Medulla oblongata (tissue), 1 donor: Measurements from ENCODE around the gene PLA2G2F.
"Not testable (repeated sequence)": the region's sequence is repeated elsewhere in the genome, so short reads cannot be mapped to it uniquely, and the experiment has no call there.

ENCODE experiments used
- DNase-seq: peaks from one replicate; pipeline ENCODE4 v3.0.0-alpha.2; 2015; ENCODE audit errors: extremely low spot score

PLA2G2F gene

DNA sequence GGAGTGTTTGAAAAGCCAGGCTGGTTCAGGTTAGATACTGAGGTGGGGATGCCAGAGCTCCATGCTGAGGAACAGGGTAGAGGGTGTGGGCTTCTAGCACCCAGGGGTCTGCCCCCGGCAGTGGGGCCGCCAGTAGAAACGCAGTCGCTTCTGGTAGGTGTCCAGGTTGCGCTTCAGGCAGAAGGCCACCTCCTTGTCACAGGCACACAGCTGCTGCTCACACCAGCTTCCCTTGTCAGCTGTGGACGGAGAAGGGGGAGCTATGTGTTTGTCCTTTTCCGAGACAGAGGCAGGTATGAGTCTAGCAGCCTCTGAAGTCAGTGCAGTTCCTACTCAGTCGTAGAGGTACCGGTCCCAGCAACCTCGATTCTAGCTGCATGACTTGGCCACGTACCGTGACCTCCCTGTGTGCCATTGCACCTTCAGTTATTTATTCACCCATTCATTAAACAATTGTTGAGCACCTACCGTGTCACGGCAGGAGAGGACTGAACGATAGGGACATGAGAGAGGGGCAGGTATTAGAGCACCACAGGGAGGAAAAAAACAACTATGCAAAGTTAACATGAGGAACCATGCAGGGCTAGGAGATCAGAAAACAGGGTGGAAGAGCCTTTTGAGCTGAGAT lies 25.0 kb upstream of the PLA2G2F start:
- no peak for DNase-seq

- DNase-seq, result no peak
These were observed 23.6 kb upstream of the PLA2G2F start for GRCh38 chr1:20115479-20115878.

DNA sequence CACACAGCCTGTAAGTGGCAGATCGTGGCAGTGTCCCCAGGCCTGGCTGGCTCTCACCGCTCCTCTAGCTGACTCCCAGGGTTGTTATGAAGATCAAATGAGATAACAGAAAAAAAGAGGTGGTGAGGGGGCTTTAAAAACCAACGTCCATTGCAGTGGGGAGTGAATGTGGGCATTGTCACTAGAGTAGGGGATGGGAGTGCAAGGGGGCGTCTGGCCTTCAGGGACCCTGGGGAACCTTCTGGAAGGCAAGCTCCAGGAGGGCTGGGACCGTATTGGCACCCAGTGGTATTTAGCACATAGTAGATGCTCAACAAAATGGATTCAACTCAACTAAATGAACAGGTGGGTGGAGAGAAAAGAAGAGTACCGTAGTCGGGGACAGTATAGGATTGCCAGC lies 23.2 kb upstream of the PLA2G2F start:
- DNase-seq, result no peak

DNA sequence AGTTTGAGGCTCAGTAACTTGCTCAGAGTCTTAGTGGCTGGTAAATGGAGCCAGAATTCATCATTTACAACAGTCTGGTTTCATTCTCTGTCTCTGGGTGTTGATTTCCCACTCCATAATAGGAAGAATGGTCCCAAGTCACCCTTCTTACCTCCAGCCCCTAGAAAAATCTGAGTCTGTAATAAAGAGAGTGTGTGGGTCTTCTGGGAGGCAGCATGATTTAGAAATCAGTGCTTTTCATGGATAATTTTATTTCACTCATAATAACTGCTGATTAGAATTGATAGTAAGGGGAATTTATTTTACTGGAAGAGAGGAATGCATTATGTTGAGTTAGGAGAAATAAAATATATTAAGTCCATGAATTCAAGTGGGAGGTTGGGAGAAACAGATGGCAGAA lies 21.9 kb upstream of the PLA2G2F start:
- DNase-seq, result no peak

GRCh38 chr1:20119347-20119746 lies 19.8 kb upstream of the PLA2G2F start, which contains the start of gene PLA2G2D:
Gene PLA2G2D, minus strand, starts transcription at chr1:20119536. Its CDS starts 38 bp downstream, at chr1:20119498.
- DNase-seq, result no peak

DNA sequence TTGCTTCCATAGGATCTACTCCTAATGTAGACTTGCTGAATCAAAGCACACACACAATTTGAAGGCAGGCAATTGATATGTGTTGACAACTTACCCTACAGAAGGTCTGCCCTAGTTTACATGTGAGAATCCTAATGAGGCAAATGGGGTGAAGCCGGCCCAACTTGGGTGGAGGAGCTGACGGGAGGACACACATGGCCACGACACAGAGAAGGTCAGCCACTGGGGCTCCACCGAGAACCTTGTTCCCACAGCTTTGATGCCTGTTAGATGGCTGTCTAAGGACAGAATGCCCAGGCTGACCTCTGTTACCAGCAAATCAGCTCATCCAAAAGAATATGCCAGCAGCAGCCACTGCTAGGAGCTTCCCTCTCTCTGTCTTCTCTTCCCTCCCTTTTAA lies 18.3 kb upstream of the PLA2G2F start:
- no peak for DNase-seq

GRCh38 chr1:20123722-20124455 lies 15.2 kb upstream of the PLA2G2F start:
- DNase-seq, result no peak

DNA sequence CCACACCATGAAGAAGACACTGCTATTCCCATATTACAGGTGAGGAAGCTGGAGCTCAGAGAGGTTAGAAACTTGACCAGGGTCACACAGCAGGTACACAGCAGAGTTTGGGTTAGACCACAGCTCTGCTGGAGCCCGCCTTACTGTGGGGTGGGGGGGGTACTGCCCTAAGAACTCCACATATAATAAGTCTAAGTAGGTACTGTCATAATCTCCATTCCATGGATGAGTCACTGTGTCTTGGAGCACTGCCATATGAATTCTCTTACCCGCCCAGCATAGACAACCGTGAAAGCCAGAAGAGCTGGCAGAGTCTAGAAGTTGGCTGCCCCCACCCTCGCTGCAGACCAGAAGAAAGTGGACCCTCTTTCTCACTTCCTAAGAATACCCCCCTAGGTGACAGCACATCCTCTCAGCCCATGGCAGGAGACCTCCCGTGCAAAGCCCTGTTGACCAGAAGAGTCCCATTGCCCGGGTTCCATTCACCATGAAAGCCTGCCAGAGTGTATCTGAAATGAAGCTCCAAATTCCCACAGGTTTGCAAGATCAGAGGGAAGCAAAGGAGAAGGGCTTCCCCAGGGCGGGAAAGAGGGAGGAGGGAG lies 14.6 kb upstream of the PLA2G2F start:
- DNase-seq, result no peak

DNA sequence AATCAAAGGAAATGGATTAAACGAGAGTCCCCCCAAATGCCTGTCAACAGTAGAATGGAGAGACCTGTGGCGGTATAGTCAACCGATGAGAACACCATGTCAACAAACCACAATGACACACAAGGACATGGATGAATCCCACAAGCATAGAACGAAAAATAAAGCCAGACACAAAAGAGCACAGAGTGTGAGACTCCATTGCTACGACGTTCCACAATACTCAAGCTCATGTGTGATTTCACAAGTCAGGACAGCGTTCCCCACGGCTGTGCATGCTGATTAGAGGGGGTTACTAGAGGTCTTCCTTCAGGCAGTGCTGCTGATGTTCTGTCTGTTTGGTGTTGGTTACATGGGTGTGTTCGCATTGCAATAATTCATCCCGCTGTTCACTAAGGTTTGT lies 14.0 kb upstream of the PLA2G2F start:
- DNase-seq, result no peak

- DNase-seq, result peak; percentile 3
These were observed 12.9 kb upstream of the PLA2G2F start for GRCh38 chr1:20126041-20126805.

DNA sequence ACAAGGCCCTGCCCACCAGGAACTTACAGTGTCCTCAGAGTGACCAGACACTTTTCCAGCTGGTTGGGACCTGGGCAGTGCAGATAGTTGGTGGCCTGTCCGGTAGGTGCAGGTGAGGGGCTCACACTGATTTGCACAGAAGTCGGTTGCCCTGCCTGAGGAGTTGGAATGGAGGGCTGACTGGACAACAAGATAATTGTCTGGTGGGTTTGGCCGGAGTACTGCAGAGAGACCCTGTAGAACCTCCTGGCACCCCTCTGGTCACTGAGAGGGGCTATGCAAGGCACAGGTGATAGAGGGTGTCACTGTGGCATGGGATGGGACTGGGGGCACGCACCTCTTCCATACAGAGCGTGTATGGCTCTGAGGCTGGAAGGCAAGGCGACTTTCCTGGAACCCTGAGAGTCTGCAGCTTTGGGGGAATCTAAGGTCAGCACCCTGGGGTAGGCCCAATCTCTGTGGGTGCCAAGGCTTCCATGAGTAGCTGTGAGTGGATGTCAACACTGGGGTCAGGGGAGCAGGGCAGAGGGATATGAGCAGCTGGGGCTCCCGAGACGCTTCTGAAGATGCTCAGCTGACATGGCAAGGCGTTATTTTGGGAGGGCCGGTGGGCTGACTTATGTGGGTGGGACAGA lies 12.2 kb upstream of the PLA2G2F start:
- no peak for DNase-seq

- not testable (repeated sequence) for DNase-seq
These were observed 8.6 kb upstream of the PLA2G2F start for GRCh38 chr1:20130518-20130917.

- DNase-seq, result no peak
These were observed 4.1 kb upstream of the PLA2G2F start for GRCh38 chr1:20134995-20135394.

- no peak for DNase-seq
These were observed 2.9 kb upstream of the PLA2G2F start for GRCh38 chr1:20136249-20136648.

GRCh38 chr1:20137055-20137454 lies 2.1 kb upstream of the PLA2G2F start:
- DNase-seq, result no peak

- DNase-seq, result no peak
These were observed 1.5 kb upstream of the PLA2G2F start for GRCh38 chr1:20137604-20138003.

GRCh38 chr1:20138346-20138745 lies 777 bp upstream of the PLA2G2F start:
- no peak for DNase-seq

- no peak for DNase-seq
These were observed 871 bp downstream of the PLA2G2F start for GRCh38 chr1:20139776-20140612.

- no peak for DNase-seq
These were observed 1.9 kb downstream of the PLA2G2F start for GRCh38 chr1:20141001-20141400.

DNA sequence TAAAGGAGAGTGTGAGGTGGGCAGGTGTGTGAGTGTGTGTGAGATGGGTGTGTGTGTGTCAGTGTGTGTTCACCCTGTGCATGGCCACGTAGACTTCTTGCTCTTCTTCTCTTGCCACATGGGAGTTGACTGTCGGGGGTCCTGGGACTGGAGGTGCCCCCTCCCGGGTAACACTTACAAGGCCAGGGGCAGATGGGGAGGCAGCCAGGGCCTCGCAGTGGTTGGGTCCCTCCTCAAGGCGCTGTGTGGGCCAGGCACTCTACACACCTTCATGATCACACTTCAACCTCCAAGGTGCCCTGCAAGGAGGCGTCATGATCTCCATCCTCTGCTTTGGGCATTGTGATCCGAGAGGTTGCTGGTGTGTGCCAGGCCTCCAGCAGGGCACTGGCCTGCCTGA lies 2.3 kb downstream of the PLA2G2F start:
- no peak for DNase-seq
